Naive thymus-derived CD8-positive, alpha-beta T cell (primary cell): Measurements from ENCODE around the gene KDR. TPM values are rescaled to one million over a fixed set of nuclear protein-coding genes. Genes with fewer than 3 reads are reported as not detected.

Source experiments
- ATAC-seq, 2 donors: fragments of 150-1000 bp; cut with Tn5 transposase in 1 of 2; sonication (Bioruptor Pico), chemical (Tn5 transposase) in 1 of 2; 1 replicate in 1 of 2; 2 replicates in 1 of 2; pipeline ENCODE4 v1.10.0; 2021; ENCODE audit warnings: mild to moderate bottlenecking in 2 of 2, moderate library complexity in 2 of 2
- POLR2A ChIA-PET: fragments of 350-600 bp; sonication (Branson Sonifier 250); formaldehyde crosslinking; loops from one replicate; lab custom pipeline; 2021; ENCODE audit warnings: antibody characterized with exemption; lab: Charles Lee
- DNase-seq, 10 donors: peaks; one replicate each; pipeline versions ENCODE4 v3.0.0 to v3.0.0-alpha.2; 2020 to 2022
- H3K27ac Mint-ChIP-seq, 10 donors: one replicate each; pipeline ENCODE4 v1.8.0; 2020 to 2022; ENCODE audit warnings: mild to moderate bottlenecking in 10 of 10, mixed read lengths in 10 of 10, moderate library complexity in 4 of 10, inconsistent platforms in 1 of 10
- H3K27me3 Mint-ChIP-seq, 5 donors: one replicate each; pipeline ENCODE4 v1.8.0; 2021 to 2022; ENCODE audit warnings: mixed read lengths in 5 of 5
- H3K36me3 Mint-ChIP-seq, 3 donors: one replicate each; pipeline ENCODE4 v1.8.0; 2020 to 2022; ENCODE audit warnings: mixed read lengths in 3 of 3, mild to moderate bottlenecking in 2 of 3, inconsistent platforms in 1 of 3
- H3K4me1 Mint-ChIP-seq, 4 donors: one replicate each; pipeline ENCODE4 v1.8.0; 2021 to 2022; ENCODE audit warnings: mixed read lengths in 4 of 4
- H3K4me3 Mint-ChIP-seq, 10 donors: one replicate each; pipeline ENCODE4 v1.8.0; 2020 to 2022; ENCODE audit warnings: mild to moderate bottlenecking in 10 of 10, mixed read lengths in 10 of 10, moderate library complexity in 6 of 10, inconsistent platforms in 1 of 10
- H3K9me3 Mint-ChIP-seq, 9 donors: one replicate each; pipeline ENCODE4 v1.8.0; 2020 to 2022; ENCODE audit warnings: mixed read lengths in 9 of 9, mild to moderate bottlenecking in 3 of 9, inconsistent platforms in 1 of 9, moderate library complexity in 1 of 9
- polyA plus RNA-seq, 3 donors: library from polyadenylated mRNA; unstranded; fragments of 300-500 nt; fragmentation: Illumina TruSeq; gene quantifications; one replicate each; pipeline ENCODE4 v1.2.3, GENCODE V29; 2021
- total RNA-seq, 8 experiments: library from RNA in 2 of 8; stranded (reverse) in 2 of 8; gene quantifications; one replicate each; pipeline ENCODE4 v1.2.3 and lab custom pipeline; 2021 to 2026

Gene KDR
- total and polyA plus RNA-seq, 5 experiments from 2014 or later, result not detected

- POLR2A ChIA-PET, result no interaction called here
- no peak for ATAC-seq
- H3K4me1 Mint-ChIP-seq, result no peaks in the 10 kb centered on the region
Measured at GRCh38 chr4:55143858-55144257, 18.5 kb upstream of the KDR start.

GRCh38 chr4:55138367-55138766 lies 13.0 kb upstream of the KDR start:
- H3K27ac Mint-ChIP-seq, result no peak overlapping the region
- H3K4me3 Mint-ChIP-seq, result no peak overlapping the region
- DNase-seq (no peak), ATAC-seq (no peak)
- no peaks in the 10 kb centered on the region for H3K4me1 Mint-ChIP-seq
- H3K9me3 Mint-ChIP-seq, result peaks cover 0 to 4% (median 0%) of the 10 kb centered on the region in 9 donors
- H3K27me3 Mint-ChIP-seq, result peaks cover 1 to 22% (median 11%) of the 10 kb centered on the region in 5 donors
- POLR2A ChIA-PET, result no interaction called here
- H3K36me3 Mint-ChIP-seq, result no peaks in the 10 kb centered on the region

More at GRCh38 chr4:55143858-55144257, 18.5 kb upstream of the KDR start:
- Mint-ChIP-seq H3K36me3 (no peaks in the 10 kb centered on the region), H3K4me3 (no peak overlapping the region), H3K27me3 (peaks cover 2 to 32% (median 7%) of the 10 kb centered on the region in 5 donors), H3K27ac (no peak overlapping the region), H3K9me3 (peaks cover 0 to 2% (median 0%) of the 10 kb centered on the region in 9 donors)
- no peak for DNase-seq

GRCh38 chr4:55136634-55137033 lies 11.2 kb upstream of the KDR start:
- ATAC-seq, result no peak
- no peak overlapping the region for H3K4me3 Mint-ChIP-seq
- H3K27me3 Mint-ChIP-seq, result peaks cover 1 to 21% (median 11%) of the 10 kb centered on the region in 5 donors
- H3K4me1 Mint-ChIP-seq, result no peaks in the 10 kb centered on the region
- peaks cover 0 to 4% (median 0%) of the 10 kb centered on the region in 9 donors for H3K9me3 Mint-ChIP-seq
- no peak overlapping the region for H3K27ac Mint-ChIP-seq
- POLR2A ChIA-PET, result no interaction called here
- H3K36me3 Mint-ChIP-seq, result no peaks in the 10 kb centered on the region
- DNase-seq, result no peak

GRCh38 chr4:55133951-55134350 lies 8.6 kb upstream of the KDR start:
- H3K27me3 Mint-ChIP-seq, result peaks cover 0 to 15% (median 8%) of the 10 kb centered on the region in 5 donors
- no peak for DNase-seq

GRCh38 chr4:55132775-55133174 lies 7.4 kb upstream of the KDR start:
- no peak for ATAC-seq

More at GRCh38 chr4:55133951-55134350, 8.6 kb upstream of the KDR start:
- H3K27ac Mint-ChIP-seq, result no peak overlapping the region
- peaks cover 0 to 3% (median 0%) of the 10 kb centered on the region in 9 donors for H3K9me3 Mint-ChIP-seq
- no peaks in the 10 kb centered on the region for H3K4me1 Mint-ChIP-seq
- POLR2A ChIA-PET, result no interaction called here
- no peak overlapping the region for H3K4me3 Mint-ChIP-seq
- no peak for ATAC-seq
- no peaks in the 10 kb centered on the region for H3K36me3 Mint-ChIP-seq

GRCh38 chr4:55127521-55127920 lies 2.1 kb upstream of the KDR start:
- no peak overlapping the region for H3K27ac Mint-ChIP-seq
- peaks cover 0 to 6% (median 0%) of the 10 kb centered on the region in 4 donors for H3K4me1 Mint-ChIP-seq
- H3K36me3 Mint-ChIP-seq, result peaks cover 0 to 3% (median 0%) of the 10 kb centered on the region in 3 donors
- no peak for DNase-seq
- H3K9me3 Mint-ChIP-seq, result peaks cover 0 to 2% (median 0%) of the 10 kb centered on the region in 9 donors
- POLR2A ChIA-PET, result no interaction called here
- ATAC-seq, result no peak
- H3K27me3 Mint-ChIP-seq, result peaks cover 23 to 54% (median 29%) of the 10 kb centered on the region in 5 donors
- no peak overlapping the region for H3K4me3 Mint-ChIP-seq

More at GRCh38 chr4:55132775-55133174, 7.4 kb upstream of the KDR start:
- no peak overlapping the region for H3K4me3 Mint-ChIP-seq
- POLR2A ChIA-PET, result no interaction called here
- H3K36me3 Mint-ChIP-seq, result peaks cover 0 to 3% (median 0%) of the 10 kb centered on the region in 3 donors
- H3K4me1 Mint-ChIP-seq, result no peaks in the 10 kb centered on the region
- H3K9me3 Mint-ChIP-seq, result peaks cover 0 to 2% (median 0%) of the 10 kb centered on the region in 9 donors
- no peak for DNase-seq
- H3K27ac Mint-ChIP-seq, result no peak overlapping the region
- H3K27me3 Mint-ChIP-seq, result peaks cover 3 to 25% (median 10%) of the 10 kb centered on the region in 5 donors

- Mint-ChIP-seq H3K9me3 (peaks cover 0 to 2% (median 0%) of the 10 kb centered on the region in 9 donors), H3K36me3 (peaks cover 0 to 3% (median 0%) of the 10 kb centered on the region in 3 donors), H3K27me3 (peaks cover 23 to 54% (median 31%) of the 10 kb centered on the region in 5 donors), H3K27ac (no peak overlapping the region), H3K4me3 (no peak overlapping the region), H3K4me1 (peaks cover 0 to 6% (median 0%) of the 10 kb centered on the region in 4 donors)
- POLR2A ChIA-PET, result no interaction called here
- DNase-seq (no peak), ATAC-seq (no peak)
Measured at GRCh38 chr4:55127053-55127452, 1.7 kb upstream of the KDR start.

- Mint-ChIP-seq H3K27ac (no peak overlapping the region), H3K9me3 (peaks cover 0 to 3% (median 0%) of the 10 kb centered on the region in 9 donors), H3K4me1 (peaks cover 0 to 6% (median 0%) of the 10 kb centered on the region in 4 donors), H3K36me3 (peaks cover 0 to 3% (median 0%) of the 10 kb centered on the region in 3 donors), H3K4me3 (peak overlapping the region in 3 of 10 donors; percentile 13 to 44 (median 44)), H3K27me3 (peaks cover 23 to 65% (median 33%) of the 10 kb centered on the region in 5 donors)
- ATAC-seq, result no peak
- DNase-seq, result no peak
- POLR2A ChIA-PET, result no interaction called here
Measured at GRCh38 chr4:55125763-55126541, 557 bp upstream of the KDR start.

- H3K27ac Mint-ChIP-seq, result no peak overlapping the region
- peak overlapping the region in 1 of 10 donors; percentile 2 for H3K4me3 Mint-ChIP-seq
- ATAC-seq, result no peak
- no peak for DNase-seq
- H3K9me3 Mint-ChIP-seq, result peaks cover 0 to 3% (median 0%) of the 10 kb centered on the region in 9 donors
- peaks cover 0 to 6% (median 0%) of the 10 kb centered on the region in 4 donors for H3K4me1 Mint-ChIP-seq
- H3K36me3 Mint-ChIP-seq, result peaks cover 0 to 3% (median 0%) of the 10 kb centered on the region in 3 donors
- peaks cover 23 to 66% (median 33%) of the 10 kb centered on the region in 5 donors for H3K27me3 Mint-ChIP-seq
- POLR2A ChIA-PET, result no interaction called here
Measured at GRCh38 chr4:55124322-55125076, 896 bp downstream of the KDR start.

- Mint-ChIP-seq H3K4me3 (no peak overlapping the region), H3K9me3 (peaks cover 0 to 3% (median 0%) of the 10 kb centered on the region in 9 donors), H3K27ac (no peak overlapping the region), H3K36me3 (peaks cover 0 to 3% (median 0%) of the 10 kb centered on the region in 3 donors), H3K27me3 (peaks cover 23 to 66% (median 33%) of the 10 kb centered on the region in 5 donors), H3K4me1 (peaks cover 0 to 6% (median 0%) of the 10 kb centered on the region in 4 donors)
- ATAC-seq (no peak), DNase-seq (no peak)
- POLR2A ChIA-PET, result no interaction called here
Measured at GRCh38 chr4:55123791-55124190, 1.6 kb downstream of the KDR start.

- no peak overlapping the region for H3K4me3 Mint-ChIP-seq
- POLR2A ChIA-PET, result no interaction called here
- H3K9me3 Mint-ChIP-seq, result peaks cover 0 to 2% (median 0%) of the 10 kb centered on the region in 9 donors
Measured at GRCh38 chr4:55122235-55122634, 3.2 kb downstream of the KDR start.

GRCh38 chr4:55121246-55121645 lies 4.1 kb downstream of the KDR start:
- Mint-ChIP-seq H3K27ac (no peak overlapping the region), H3K9me3 (peaks cover 0 to 2% (median 0%) of the 10 kb centered on the region in 9 donors), H3K36me3 (no peaks in the 10 kb centered on the region), H3K4me1 (peaks cover 0 to 6% (median 0%) of the 10 kb centered on the region in 4 donors), H3K4me3 (no peak overlapping the region), H3K27me3 (peaks cover 19 to 47% (median 26%) of the 10 kb centered on the region in 5 donors)
- POLR2A ChIA-PET, result no interaction called here
- ATAC-seq (no peak), DNase-seq (no peak)

More at GRCh38 chr4:55122235-55122634, 3.2 kb downstream of the KDR start:
- peaks cover 25 to 51% (median 33%) of the 10 kb centered on the region in 5 donors for H3K27me3 Mint-ChIP-seq
- H3K36me3 Mint-ChIP-seq, result no peaks in the 10 kb centered on the region
- DNase-seq (no peak), ATAC-seq (no peak)
- peaks cover 0 to 6% (median 0%) of the 10 kb centered on the region in 4 donors for H3K4me1 Mint-ChIP-seq
- H3K27ac Mint-ChIP-seq, result no peak overlapping the region
